Caco-2 (cell line): ENCODE data around the gene PPP1R9A. TPM values are rescaled to one million over a fixed set of nuclear protein-coding genes. Genes with fewer than 3 reads are reported as not detected.

Experiments used
- BruUV-seq: library from RNA; stranded (reverse); fragments of 400-500 nt; replicated peaks from 2 replicates; lab custom pipeline; 2021; lab: Mats Ljungman, UMichigan
- CTCF ChIA-PET: fragments of 300-600 bp; sonication (Branson Sonifier 250); formaldehyde crosslinking; loops from one replicate; lab custom pipeline; 2022; ENCODE audit warnings: antibody characterized with exemption; lab: Charles Lee
- POLR2A ChIA-PET: fragments of 300-600 bp; sonication (Branson Sonifier 250); formaldehyde crosslinking; loops from one replicate; lab custom pipeline; 2022; ENCODE audit warnings: antibody characterized with exemption; lab: Charles Lee
- DNase-seq, 2 experiments: peaks; one replicate each; pipeline versions ENCODE4 v3.0.0 to v3.0.0-alpha.2; 2020 to 2022
- H3K27me3 ChIP-seq: replicated peaks from 2 replicates; pipeline ENCODE4 v1.6.0; 2011; ENCODE audit warnings: low read length; ENCODE audit not compliant: control insufficient read depth, insufficient read depth
- H3K36me3 ChIP-seq: 2 replicates; pipeline ENCODE4 v1.5.1; 2011; ENCODE audit warnings: low read length; ENCODE audit not compliant: control insufficient read depth, insufficient read depth
- H3K4me1 ChIP-seq: fragments of 250-450 bp; sonication (Bioruptor Pico); 2 replicates; pipeline ENCODE4 v1.5.1; 2020; ENCODE audit warnings: mild to moderate bottlenecking
- H3K4me3 ChIP-seq: 2 replicates; pipeline ENCODE4 v1.5.1; 2011; ENCODE audit warnings: low read depth, mild to moderate bottlenecking, control low read depth, low read length
- H3K9me3 ChIP-seq: fragments of 250-450 bp; sonication (Bioruptor Pico); 2 replicates; pipeline ENCODE4 v1.5.1; 2020; ENCODE audit warnings: mild to moderate bottlenecking, moderate library complexity
- H3K27ac Mint-ChIP-seq: one replicate; pipeline ENCODE4 v1.8.0; 2022; ENCODE audit warnings: mixed read lengths; ENCODE audit not compliant: unreplicated experiment
- H3K27me3 Mint-ChIP-seq: one replicate; pipeline ENCODE4 v1.8.0; 2022; ENCODE audit warnings: mixed read lengths; ENCODE audit not compliant: insufficient read depth, unreplicated experiment
- H3K36me3 Mint-ChIP-seq: one replicate; pipeline ENCODE4 v1.8.0; 2022; ENCODE audit warnings: mild to moderate bottlenecking, mixed read lengths; ENCODE audit not compliant: insufficient read depth, unreplicated experiment
- H3K4me1 Mint-ChIP-seq: one replicate; pipeline ENCODE4 v1.8.0; 2022; ENCODE audit warnings: low read depth, mixed read lengths; ENCODE audit not compliant: unreplicated experiment
- H3K4me3 Mint-ChIP-seq: one replicate; pipeline ENCODE4 v1.8.0; 2022; ENCODE audit warnings: mild to moderate bottlenecking, moderate library complexity, mixed read lengths; ENCODE audit not compliant: unreplicated experiment
- H3K9me3 Mint-ChIP-seq: one replicate; pipeline ENCODE4 v1.8.0; 2022; ENCODE audit warnings: mixed read lengths; ENCODE audit not compliant: unreplicated experiment
- CTCF ChIP-seq, 2 experiments: fragments of 200-600 bp in 1 of 2; IDR thresholded peaks; 1 replicate in 1 of 2; 2 replicates in 1 of 2; pipeline versions ENCODE4 v1.5.1 to v1.8.0; 2011 to 2022; ENCODE audit warnings: antibody characterized with exemption in 1 of 2, control low read depth in 1 of 2, inconsistent platforms in 1 of 2, low read depth in 1 of 2, low read length in 1 of 2, mild to moderate bottlenecking in 1 of 2, moderate library complexity in 1 of 2; ENCODE audit not compliant: insufficient read depth in 1 of 2, severe bottlenecking in 1 of 2, unreplicated experiment in 1 of 2
- intact Hi-C: fragments of 100-400 bp; cut with micrococcal nuclease; formaldehyde crosslinking; loops from one replicate; pipeline ENCODE4 v1.10.0; 2022; ENCODE audit not compliant: unreplicated experiment
- total RNA-seq: library from RNA; stranded (reverse); gene quantifications from 2 replicates; pipeline ENCODE4 v1.2.3, GENCODE V29; 2022

PPP1R9A gene
- total RNA-seq, 1 experiment from 2014 or later = 37.4 TPM

GRCh38 chr7:95198863-95199262 is 291.5 kb downstream of the PPP1R9A start:
- Mint-ChIP-seq H3K4me1 (no peaks in the 10 kb centered on the region), H3K27me3 (no peaks in the 10 kb centered on the region), H3K4me3 (no peak overlapping the region), H3K36me3 (no peaks in the 10 kb centered on the region), H3K27ac (no peak overlapping the region), H3K9me3 (no peaks in the 10 kb centered on the region)
- no peak for TF ChIP-seq CTCF (IDR thresholded peaks at IDR 0.05; ENCODE audit: insufficient read depth in 1 of 2, low read depth in 1 of 2, low read length in 1 of 2, severe bottlenecking in 1 of 2, unreplicated experiment in 1 of 2)
- Histone ChIP-seq H3K36me3 (no peaks in the 10 kb centered on the region), H3K27me3 (no peaks in the 10 kb centered on the region), H3K9me3 (no peaks in the 10 kb centered on the region), H3K4me3 (no peak overlapping the region), H3K4me1 (no peaks in the 10 kb centered on the region)
- ChIA-PET CTCF (interaction anchor here (0.8 to 0.9 kb wide), 2 partner anchors 48 to 749 kb away, joined by 3 to 4 read pairs; no protein-coding TSS in a partner anchor), POLR2A (no interaction called here)
- BruUV-seq = no TSS peak
- intact Hi-C loops = loop anchor here (1.0 to 5.0 kb wide), 2 partner anchors 279 to 752 kb away; no protein-coding TSS in a partner anchor
- DNase-seq = no peak

DNA sequence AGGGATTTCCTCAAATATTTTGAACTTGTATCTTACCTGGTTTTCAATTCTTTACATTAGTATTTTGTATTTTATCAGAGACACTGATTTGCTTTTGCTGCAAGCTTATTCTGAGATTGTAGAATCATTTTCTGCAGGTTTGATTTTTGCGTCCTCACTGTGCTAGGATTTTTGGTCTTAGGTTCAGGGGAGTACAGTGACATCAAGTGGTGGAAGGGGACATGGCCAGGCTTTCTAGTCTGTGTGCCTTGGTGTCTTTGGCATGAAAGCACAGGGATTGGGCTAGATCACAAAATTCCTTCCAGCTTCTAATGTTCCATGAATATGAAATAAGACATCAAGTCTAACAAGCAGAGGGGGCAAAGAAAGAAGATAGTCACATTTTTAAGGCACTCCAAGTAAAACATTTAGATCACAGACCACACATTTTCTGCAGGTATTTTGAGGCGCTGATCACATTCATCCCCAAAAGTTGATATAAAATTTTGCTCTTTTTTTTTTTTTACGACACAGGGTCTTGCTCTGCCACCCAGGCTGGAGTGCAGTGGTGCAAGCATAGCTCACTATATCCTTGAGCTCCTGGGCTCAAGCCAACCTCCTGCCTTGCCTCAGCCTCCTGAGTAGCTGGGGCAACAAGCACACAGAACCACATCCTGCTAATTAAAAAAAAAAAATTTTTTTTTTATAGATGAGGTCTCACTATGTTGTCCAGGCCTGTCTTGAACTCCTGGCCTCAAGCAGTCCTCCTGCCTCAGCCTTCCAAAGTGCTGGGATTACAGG is 292.6 kb downstream of the PPP1R9A start:
- Mint-ChIP-seq H3K36me3 (no peaks in the 10 kb centered on the region), H3K4me3 (no peak overlapping the region), H3K9me3 (no peaks in the 10 kb centered on the region), H3K27me3 (no peaks in the 10 kb centered on the region), H3K27ac (no peak overlapping the region), H3K4me1 (no peaks in the 10 kb centered on the region)
- ChIA-PET CTCF (interaction anchor here (0.8 to 1.1 kb wide), 3 partner anchors 47 to 751 kb away, joined by 3 to 4 read pairs (median 4); no protein-coding TSS in a partner anchor), POLR2A (no interaction called here)
- peak; percentile 63 to 88 for TF ChIP-seq CTCF (IDR thresholded peaks at IDR 0.05; ENCODE audit: insufficient read depth in 1 of 2, low read depth in 1 of 2, low read length in 1 of 2, severe bottlenecking in 1 of 2, unreplicated experiment in 1 of 2)
- no peaks in the 10 kb centered on the region for H3K36me3 ChIP-seq
- H3K9me3 ChIP-seq = no peaks in the 10 kb centered on the region
- no peaks in the 10 kb centered on the region for H3K4me1 ChIP-seq
- no peak overlapping the region for H3K4me3 ChIP-seq
- BruUV-seq = no TSS peak
- peak in 1 of 2 experiments; percentile 48 for DNase-seq
- intact Hi-C loops = loop anchor here (1.0 to 5.0 kb wide), 4 partner anchors 278 to 753 kb away; partner anchors contain the start of genes PPP1R9A and SGCE
- H3K27me3 ChIP-seq = no peaks in the 10 kb centered on the region

- ChIA-PET POLR2A (no interaction called here), CTCF (interaction anchor here (1.1 kb wide), 1 partner anchor 543 kb away, joined by 4 read pairs; no protein-coding TSS in a partner anchor)
- no peaks in the 10 kb centered on the region for H3K36me3 ChIP-seq
- no peaks in the 10 kb centered on the region for H3K4me1 ChIP-seq
- Mint-ChIP-seq H3K4me1 (no peaks in the 10 kb centered on the region), H3K27me3 (no peaks in the 10 kb centered on the region), H3K27ac (no peak overlapping the region), H3K4me3 (no peak overlapping the region), H3K9me3 (no peaks in the 10 kb centered on the region), H3K36me3 (no peaks in the 10 kb centered on the region)
- no peaks in the 10 kb centered on the region for H3K27me3 ChIP-seq
- no peaks in the 10 kb centered on the region for H3K9me3 ChIP-seq
- no peak for DNase-seq
- no TSS peak for BruUV-seq
- no peak for TF ChIP-seq CTCF (IDR thresholded peaks at IDR 0.05; ENCODE audit: insufficient read depth in 1 of 2, low read depth in 1 of 2, low read length in 1 of 2, severe bottlenecking in 1 of 2, unreplicated experiment in 1 of 2)
- no peak overlapping the region for H3K4me3 ChIP-seq
- intact Hi-C loops = loop anchor here (2.0 to 5.0 kb wide), 2 partner anchors 294 to 543 kb away; partner anchors contain the start of genes PPP1R9A and SGCE
Observed at GRCh38 chr7:95200741-95201140, 293.3 kb downstream of the PPP1R9A start.
